Measurements from ENCODE around the gene SERBP1.

DNA sequence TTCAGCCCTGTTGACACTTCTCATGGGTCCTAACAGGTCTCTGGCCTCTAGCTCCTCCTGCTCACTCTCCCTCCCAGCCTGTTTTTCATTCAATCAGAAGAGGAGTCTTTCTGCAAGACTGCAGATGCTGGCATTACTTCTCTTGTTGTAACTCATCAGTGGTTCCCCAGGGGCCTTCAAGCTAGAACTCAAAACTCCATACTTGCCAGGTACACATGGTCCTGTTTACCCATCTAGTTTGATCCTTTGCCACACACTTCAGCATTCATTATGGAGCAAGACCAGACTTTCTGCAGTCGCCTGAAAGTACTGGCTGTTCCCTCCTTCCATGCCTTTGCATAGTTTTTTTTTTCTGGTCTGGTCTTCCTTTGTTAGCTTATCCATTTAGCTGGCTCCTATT, 47.9 kb downstream of the SERBP1 start:
- no peak for TF ChIP-seq ARNTL (CRISPR knock-in tag; IDR thresholded peaks at IDR 0.05; ENCODE audit: borderline replicate concordance, low read depth)
- no peak for TF ChIP-seq ZNF8 (CRISPR knock-in tag; IDR thresholded peaks at IDR 0.05)
- TF ChIP-seq PPARA (CRISPR knock-in tag; IDR thresholded peaks at IDR 0.05; ENCODE audit: borderline replicate concordance): no peak
- TF ChIP-seq TOX (CRISPR knock-in tag; IDR thresholded peaks at IDR 0.05; ENCODE audit: borderline replicate concordance): no peak
- TF ChIP-seq ZNF565 (CRISPR knock-in tag; conservative IDR thresholded peaks at IDR 0.05; ENCODE audit: low read depth): no peak
- no peak for TF ChIP-seq CSDC2 (CRISPR knock-in tag; IDR thresholded peaks at IDR 0.05)
- TF ChIP-seq OSR1 (CRISPR knock-in tag; IDR thresholded peaks at IDR 0.05): no peak
- no peak for TF ChIP-seq TCF4 (CRISPR knock-in tag; IDR thresholded peaks at IDR 0.05; ENCODE audit: borderline replicate concordance)
- TF ChIP-seq ZFP3 (CRISPR knock-in tag; IDR thresholded peaks at IDR 0.05): no peak
- no peak for TF ChIP-seq RARB (CRISPR knock-in tag; IDR thresholded peaks at IDR 0.05)
- TF ChIP-seq ZFP30 (CRISPR knock-in tag; IDR thresholded peaks at IDR 0.05): no peak
- TF ChIP-seq PATZ1 (CRISPR knock-in tag; IDR thresholded peaks at IDR 0.05; ENCODE audit: borderline replicate concordance): no peak
- TF ChIP-seq ISL1 (CRISPR knock-in tag; IDR thresholded peaks at IDR 0.05): no peak
